DMS 273 (cell line): ENCODE data around the gene CEBPA.
"Not testable (repeated sequence)": the region's sequence is repeated elsewhere in the genome, so short reads cannot be mapped to it uniquely, and the experiment has no call there.

Experiments used
- DNase-seq: peaks from one replicate; lab custom pipeline; 2025; ENCODE audit not compliant: unreplicated experiment; lab: John Stamatoyannopoulos, UW

Gene CEBPA

GRCh38 chr19:33325920-33326319 is 23.6 kb upstream of the CEBPA start:
- peak; percentile 56 for DNase-seq

GRCh38 chr19:33324628-33325027 is 22.3 kb upstream of the CEBPA start:
- DNase-seq = no peak

GRCh38 chr19:33323093-33323820 is 20.9 kb upstream of the CEBPA start:
- DNase-seq = no peak

DNA sequence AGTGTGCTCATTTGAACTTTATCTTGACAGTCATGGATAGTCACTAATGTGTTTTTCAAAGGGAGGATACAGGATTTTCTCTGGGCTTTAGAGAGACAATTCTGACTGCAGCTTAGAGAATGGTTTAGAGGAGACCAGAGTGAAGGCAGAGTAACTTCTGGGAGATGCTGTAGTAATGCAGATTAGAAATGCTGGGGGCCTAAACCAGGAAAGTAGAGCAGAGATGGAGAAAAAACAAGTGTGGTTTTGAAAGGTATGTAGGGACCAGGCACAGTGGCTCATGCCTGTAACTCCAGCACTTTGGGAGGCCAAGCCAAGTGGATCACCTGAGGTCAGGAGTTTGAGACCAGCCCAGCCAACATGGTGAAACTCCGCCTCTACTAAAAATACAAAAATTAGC is 18.3 kb upstream of the CEBPA start:
- no peak for DNase-seq

GRCh38 chr19:33317991-33318390 is 15.7 kb upstream of the CEBPA start:
- not testable (repeated sequence) for DNase-seq

DNA sequence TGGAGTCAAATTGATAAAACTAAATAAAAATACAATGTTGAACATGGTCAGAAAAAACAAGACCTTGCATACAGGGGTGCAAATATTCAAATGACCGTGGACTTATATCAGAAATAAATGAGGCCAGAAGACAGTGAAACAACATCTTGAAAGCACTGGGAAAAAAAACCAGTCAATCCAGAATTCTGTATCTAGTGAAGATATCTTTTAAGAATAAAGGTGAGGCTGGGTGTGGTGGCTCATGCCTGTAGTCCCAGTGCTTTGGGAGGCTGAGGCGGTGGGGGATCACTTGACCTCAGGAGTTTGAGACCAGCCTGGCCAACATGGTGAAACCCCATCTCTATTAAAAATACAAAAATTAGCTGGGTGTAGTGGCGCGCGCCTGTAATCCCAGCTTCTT is 15.2 kb upstream of the CEBPA start:
- DNase-seq = no peak

- no peak for DNase-seq
Observed at GRCh38 chr19:33316541-33317264, 14.4 kb upstream of the CEBPA start.

DNA sequence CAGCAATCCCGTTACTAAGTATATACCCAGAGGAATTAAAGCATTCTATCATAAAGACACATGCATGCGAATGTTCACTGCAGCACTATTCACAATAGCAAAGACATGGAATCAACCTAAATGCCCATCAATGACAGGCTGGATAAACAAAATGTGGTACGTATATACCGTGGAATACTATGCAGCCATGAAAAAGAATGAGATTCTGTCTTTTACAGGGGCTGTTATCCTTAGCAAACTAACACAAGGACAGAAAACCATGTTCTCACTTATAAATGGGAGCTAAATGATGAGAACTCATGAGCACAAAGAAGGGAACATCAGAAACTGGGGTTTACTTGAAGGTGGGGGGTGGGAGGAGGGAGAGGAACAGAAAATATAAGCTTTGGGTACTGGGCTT is 10.5 kb upstream of the CEBPA start:
- not testable (repeated sequence) for DNase-seq

DNA sequence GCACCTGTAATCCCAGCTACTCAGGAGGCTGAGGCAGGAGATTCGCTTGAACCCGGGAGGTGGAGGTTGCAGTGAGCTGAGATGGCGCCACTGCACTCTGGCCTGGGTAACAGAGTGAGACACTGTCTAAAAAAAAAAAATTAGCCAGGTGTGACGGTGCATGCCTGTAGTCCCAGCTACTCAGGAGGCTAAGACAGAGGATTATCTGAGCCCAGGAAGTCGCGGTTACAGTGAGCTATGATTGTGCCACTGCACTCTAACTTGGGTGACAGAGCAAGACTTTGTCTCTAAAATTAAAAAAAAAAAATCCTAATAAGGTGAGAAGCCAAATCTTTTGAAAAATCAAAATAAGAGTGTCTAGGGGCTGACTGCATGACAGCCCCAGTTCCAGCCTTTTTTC is 9.7 kb upstream of the CEBPA start:
- no peak for DNase-seq

- DNase-seq = no peak
Observed at GRCh38 chr19:33311326-33311682, 9.0 kb upstream of the CEBPA start.

DNA sequence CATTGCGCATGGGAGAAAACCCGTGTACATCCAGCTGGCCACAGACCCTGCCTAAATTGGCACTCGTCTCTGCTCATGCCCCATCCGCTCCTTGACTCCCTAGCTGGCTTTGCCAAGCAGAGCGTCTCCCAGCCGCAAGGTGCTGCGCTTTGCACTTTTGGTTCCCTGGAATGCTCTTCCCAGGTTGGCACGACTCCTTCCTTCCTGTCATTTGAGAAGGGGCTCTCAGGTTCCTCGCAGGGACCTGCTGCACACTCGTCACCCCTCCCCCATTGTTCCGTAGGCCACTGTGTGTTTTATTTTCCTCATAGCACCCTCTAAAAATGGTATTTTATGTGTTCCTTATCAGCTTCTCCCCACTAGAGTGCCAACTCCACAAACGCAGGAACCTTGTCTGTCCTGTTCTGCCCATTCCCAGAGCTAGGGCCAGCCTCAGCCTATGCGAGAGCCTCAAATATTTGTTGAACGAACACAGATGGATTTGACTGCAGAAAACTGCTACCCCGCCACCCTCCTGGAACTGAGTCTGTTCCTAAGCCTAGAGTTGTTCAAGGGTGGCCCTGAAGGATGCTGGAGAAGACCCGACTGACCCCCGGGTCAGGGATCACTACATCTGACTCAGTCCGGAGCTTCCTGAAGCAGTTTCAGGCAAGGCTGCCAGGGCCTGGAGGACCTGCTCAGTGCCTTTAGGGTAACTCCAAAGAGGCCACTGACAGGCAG is 8.4 kb upstream of the CEBPA start:
- DNase-seq = peak; percentile 22

- no peak for DNase-seq
Observed at GRCh38 chr19:33309826-33310225, 7.5 kb upstream of the CEBPA start.

- DNase-seq = no peak
Observed at GRCh38 chr19:33306853-33307792, 4.8 kb upstream of the CEBPA start.

DNA sequence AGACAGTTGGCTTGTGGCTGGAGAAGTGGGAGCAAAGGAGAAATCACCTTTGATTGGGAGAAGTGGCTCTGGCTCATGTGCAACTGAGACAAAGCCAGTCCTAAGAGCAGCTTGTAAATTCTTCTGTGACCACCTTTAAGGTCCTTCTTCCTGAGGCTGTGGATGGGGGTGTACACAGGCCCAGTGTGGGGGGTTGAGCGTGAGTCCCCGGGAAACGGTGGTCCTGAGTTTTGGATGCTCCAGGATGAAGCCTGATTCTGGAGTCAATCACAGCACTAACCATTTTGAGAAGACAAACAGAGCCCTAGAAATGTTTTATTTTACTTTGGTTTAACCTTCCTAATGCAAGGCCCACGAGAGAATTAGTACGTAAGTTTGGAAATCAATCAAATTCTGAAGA is 3.9 kb upstream of the CEBPA start:
- no peak for DNase-seq

DNA sequence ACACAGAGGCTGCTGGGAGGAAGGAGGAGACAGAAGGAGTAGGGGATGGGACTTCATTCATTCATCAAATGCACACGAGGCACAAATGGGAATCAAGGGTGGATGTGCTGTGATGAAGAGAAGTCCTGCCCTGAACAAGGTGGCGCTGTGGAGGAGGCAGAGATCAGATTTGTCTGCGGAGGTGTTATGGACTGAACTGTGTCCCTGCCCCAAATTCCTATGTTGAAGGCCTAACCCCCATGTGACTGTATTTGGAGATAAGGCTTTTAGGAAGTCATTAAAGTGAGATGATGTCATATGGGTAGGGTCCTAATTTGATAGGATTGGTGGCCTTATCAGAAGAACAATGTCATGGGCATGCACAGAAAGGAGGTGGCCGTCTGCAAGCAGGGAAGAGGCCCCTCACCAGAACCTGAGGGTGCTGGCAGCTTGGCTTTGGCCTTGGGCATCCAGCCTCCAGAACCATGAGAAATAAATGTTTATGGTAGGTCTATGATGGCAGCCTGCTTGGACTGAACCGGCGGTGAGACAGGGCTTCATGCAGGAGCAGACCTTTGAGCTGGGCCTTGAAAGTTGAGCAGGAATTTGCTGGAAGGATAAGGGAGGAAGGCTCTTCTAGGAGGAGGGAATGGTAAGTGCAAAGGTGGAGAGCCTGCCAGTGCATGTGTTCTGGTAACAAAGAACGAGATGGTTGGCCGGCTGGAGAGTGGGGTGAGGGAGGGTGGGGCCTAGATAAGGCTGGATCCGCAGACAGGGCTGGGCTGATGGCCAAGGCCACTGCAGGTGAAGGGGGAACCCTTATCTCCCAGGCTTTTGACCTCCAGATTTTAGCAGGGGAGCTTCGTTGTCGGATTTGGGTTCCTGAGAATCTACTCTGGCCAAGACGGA is 2.7 kb upstream of the CEBPA start:
- DNase-seq = no peak

- no peak for DNase-seq
Observed at GRCh38 chr19:33304371-33304759, 2.0 kb upstream of the CEBPA start.

GRCh38 chr19:33303791-33304345 is 1.5 kb upstream of the CEBPA start:
- no peak for DNase-seq

- DNase-seq = peak; percentile 73
Observed at GRCh38 chr19:33302974-33303790, 848 bp upstream of the CEBPA start.

- DNase-seq = peak; percentile 55
Observed at GRCh38 chr19:33301900-33302174, 497 bp downstream of the CEBPA start.
